Chondrocyte (in vitro differentiated cells): ENCODE measurements around the gene DIP2C. TPM values are rescaled to one million over a fixed set of nuclear protein-coding genes. Genes with fewer than 3 reads are reported as not detected.
"Not testable (repeated sequence)": the region's sequence is repeated elsewhere in the genome, so short reads cannot be mapped to it uniquely, and the experiment has no call there.

ENCODE experiments used
- DNase-seq: peaks from one replicate; pipeline ENCODE4 v3.0.0; 2021; ENCODE audit warnings: mixed read lengths, low spot score
- H3K27ac Mint-ChIP-seq: one replicate; pipeline ENCODE4 v1.8.0; 2021; ENCODE audit warnings: mild to moderate bottlenecking, moderate library complexity, mixed read lengths; ENCODE audit not compliant: unreplicated experiment
- H3K27me3 Mint-ChIP-seq: 2 replicates; pipeline ENCODE4 v1.8.0; 2021; ENCODE audit warnings: low read depth, mixed read lengths
- H3K36me3 Mint-ChIP-seq: 2 replicates; pipeline ENCODE4 v1.8.0; 2021; ENCODE audit warnings: low read depth, mixed read lengths
- H3K4me1 Mint-ChIP-seq: 2 replicates; pipeline ENCODE4 v1.8.0; 2021; ENCODE audit warnings: low read depth, mild to moderate bottlenecking, mixed read lengths
- H3K4me3 Mint-ChIP-seq: one replicate; pipeline ENCODE4 v1.8.0; 2021; ENCODE audit warnings: mild to moderate bottlenecking, moderate library complexity, mixed read lengths; ENCODE audit not compliant: unreplicated experiment
- H3K9me3 Mint-ChIP-seq: 2 replicates; pipeline ENCODE4 v1.8.0; 2021; ENCODE audit warnings: low read depth, mixed read lengths
- total RNA-seq: library from RNA; stranded (reverse); gene quantifications from 3 replicates; pipeline ENCODE4 v1.2.1, GENCODE V29; 2021
- TF ChIP-seq, protein P1 (sequence below): fragments of 200-600 bp; sonication (generic); IDR thresholded peaks from 2 replicates; pipeline ENCODE4 v1.5.0; 2021; ENCODE audit warnings: antibody characterized with exemption, mild to moderate bottlenecking, moderate library complexity

DIP2C gene
- total RNA-seq, 1 donor from 2014 or later = 47.9 TPM

DNA sequence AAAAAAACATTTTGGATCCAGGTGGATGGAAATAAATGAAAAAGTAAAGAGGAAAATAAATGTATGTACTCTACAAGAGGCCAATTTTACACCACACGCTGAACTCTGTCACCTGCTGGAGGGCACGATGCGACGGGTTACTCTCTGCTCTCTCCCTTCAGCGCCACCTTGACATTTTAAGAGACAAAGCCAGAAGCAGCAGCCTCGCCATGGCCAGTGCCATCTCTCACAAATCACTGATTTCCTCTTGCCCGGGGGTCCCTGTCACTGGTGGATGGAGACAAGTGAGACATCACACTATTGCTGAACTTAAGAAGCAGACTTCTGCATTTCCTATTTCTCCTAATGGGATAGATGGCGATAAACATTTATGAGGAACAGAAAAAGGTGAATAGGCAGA, 364.2 kb downstream of the DIP2C start:
- peak overlapping the region; percentile 12 for H3K27ac Mint-ChIP-seq
- TF ChIP-seq, protein P1, sequence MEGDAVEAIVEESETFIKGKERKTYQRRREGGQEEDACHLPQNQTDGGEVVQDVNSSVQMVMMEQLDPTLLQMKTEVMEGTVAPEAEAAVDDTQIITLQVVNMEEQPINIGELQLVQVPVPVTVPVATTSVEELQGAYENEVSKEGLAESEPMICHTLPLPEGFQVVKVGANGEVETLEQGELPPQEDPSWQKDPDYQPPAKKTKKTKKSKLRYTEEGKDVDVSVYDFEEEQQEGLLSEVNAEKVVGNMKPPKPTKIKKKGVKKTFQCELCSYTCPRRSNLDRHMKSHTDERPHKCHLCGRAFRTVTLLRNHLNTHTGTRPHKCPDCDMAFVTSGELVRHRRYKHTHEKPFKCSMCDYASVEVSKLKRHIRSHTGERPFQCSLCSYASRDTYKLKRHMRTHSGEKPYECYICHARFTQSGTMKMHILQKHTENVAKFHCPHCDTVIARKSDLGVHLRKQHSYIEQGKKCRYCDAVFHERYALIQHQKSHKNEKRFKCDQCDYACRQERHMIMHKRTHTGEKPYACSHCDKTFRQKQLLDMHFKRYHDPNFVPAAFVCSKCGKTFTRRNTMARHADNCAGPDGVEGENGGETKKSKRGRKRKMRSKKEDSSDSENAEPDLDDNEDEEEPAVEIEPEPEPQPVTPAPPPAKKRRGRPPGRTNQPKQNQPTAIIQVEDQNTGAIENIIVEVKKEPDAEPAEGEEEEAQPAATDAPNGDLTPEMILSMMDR = no peak
- no peaks in the 10 kb centered on the region for H3K27me3 Mint-ChIP-seq
- peaks cover 35% of the 10 kb centered on the region for H3K4me1 Mint-ChIP-seq
- no peaks in the 10 kb centered on the region for H3K9me3 Mint-ChIP-seq
- H3K36me3 Mint-ChIP-seq = peaks cover 14% of the 10 kb centered on the region
- H3K4me3 Mint-ChIP-seq = no peak overlapping the region
- no peak for DNase-seq

DNA sequence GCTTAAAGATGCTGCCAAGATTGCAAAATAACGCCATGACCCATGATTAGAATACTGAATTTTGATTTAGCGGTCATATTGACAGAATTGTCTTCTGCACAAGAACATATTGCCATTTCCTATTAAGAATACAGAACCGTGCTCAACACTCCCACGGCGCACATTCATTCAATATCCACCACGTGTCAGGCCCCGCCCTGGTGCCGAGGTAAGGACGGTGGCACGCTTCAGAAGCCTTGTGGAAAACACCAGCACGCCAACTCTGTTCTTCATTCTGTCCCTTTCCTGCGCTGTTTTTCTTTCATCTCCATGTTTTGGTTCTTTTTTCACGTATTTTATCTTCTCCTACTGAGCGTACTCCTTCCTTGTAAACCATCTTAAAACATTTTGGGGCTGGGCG, 364.9 kb downstream of the DIP2C start:
- Mint-ChIP-seq H3K9me3 (no peaks in the 10 kb centered on the region), H3K4me3 (no peak overlapping the region), H3K27ac (peak overlapping the region; percentile 91), H3K4me1 (peaks cover 31% of the 10 kb centered on the region), H3K36me3 (peaks cover 16% of the 10 kb centered on the region), H3K27me3 (no peaks in the 10 kb centered on the region)
- TF ChIP-seq, protein P1 = no peak
- DNase-seq = no peak

DNA sequence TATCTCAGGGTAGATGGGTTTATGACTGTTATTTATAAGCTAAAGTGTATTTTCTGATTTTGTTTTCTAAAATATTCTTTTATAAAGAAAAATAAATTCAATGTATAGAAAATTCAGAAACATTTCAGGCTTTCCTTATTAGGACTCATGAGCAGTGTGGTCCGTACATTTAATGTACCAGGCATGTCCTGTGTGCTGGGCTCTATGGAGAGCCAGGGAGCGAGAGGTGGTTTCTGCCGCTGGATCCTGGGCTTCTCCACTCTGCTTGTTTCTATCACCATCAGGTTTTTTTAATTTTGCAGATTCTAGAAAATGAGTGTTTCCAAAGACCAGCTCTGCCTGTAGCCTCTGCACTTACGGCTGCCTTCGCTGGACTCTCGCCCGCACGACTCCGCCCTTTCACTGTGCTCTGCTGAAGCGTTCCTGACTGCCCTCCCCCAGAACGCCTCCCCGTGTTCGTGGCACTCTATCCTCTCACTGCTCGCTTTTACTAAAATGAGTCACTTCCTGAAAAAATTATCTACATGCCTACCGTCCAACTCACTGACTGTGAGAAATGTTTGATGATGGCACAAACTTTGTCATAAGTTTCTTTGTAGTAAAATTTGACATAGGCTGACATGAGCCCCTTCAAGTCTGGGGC, 365.7 kb downstream of the DIP2C start:
- Mint-ChIP-seq H3K27me3 (no peaks in the 10 kb centered on the region), H3K36me3 (peaks cover 16% of the 10 kb centered on the region), H3K4me1 (peaks cover 26% of the 10 kb centered on the region), H3K9me3 (no peaks in the 10 kb centered on the region), H3K4me3 (peak overlapping the region; percentile 48), H3K27ac (peak overlapping the region; percentile 91)
- DNase-seq = no peak
- TF ChIP-seq, protein P1 = peak; percentile 44

DNA sequence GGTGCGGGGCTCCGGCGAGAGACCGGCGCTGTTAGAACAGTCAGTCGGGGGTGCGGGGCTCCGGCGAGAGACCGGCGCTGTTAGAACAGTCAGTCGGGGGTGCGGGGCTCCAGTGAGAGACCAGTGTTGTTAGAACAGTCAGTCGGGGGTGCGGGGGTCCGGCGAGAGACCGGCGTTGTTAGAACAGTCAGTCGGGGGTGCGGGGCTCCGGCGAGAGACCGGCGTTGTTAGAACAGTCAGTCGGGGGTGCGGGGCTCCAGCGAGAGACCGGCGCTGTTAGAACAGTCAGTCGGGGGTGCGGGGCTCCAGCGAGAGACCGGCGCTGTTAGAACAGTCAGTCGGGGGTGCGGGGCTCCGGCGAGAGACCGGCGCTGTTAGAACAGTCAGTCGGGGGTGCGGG, 366.4 kb downstream of the DIP2C start:
- Mint-ChIP-seq H3K4me1 (peaks cover 26% of the 10 kb centered on the region), H3K27ac (peak overlapping the region; percentile 91), H3K36me3 (peaks cover 16% of the 10 kb centered on the region)
- not testable (repeated sequence) for H3K4me3 Mint-ChIP-seq, DNase-seq, H3K27me3 Mint-ChIP-seq, H3K9me3 Mint-ChIP-seq

DNA sequence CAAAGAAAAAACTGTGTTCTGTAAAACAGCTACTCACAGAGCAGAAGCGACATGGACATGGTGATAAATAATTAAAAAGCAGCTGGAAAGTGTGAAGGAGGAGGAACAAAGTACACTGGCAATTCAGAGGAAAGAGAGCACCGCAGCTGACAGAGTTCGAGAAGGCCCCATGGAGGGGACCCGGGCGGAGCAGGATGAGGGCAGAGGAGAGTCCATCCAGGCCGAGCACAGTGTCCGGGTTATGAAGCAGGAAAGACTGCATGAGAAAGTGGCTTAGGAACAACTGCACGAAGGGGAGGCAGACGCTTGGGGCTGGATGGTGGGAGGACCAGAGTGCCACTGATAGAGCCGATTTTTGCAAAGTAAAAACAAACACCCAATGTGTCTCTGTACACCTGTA, 368.7 kb downstream of the DIP2C start:
- H3K27ac Mint-ChIP-seq = no peak overlapping the region
- DNase-seq = no peak
- peaks cover 18% of the 10 kb centered on the region for H3K36me3 Mint-ChIP-seq

More for the DNA sequence above, 368.7 kb downstream of the DIP2C start:
- H3K4me1 Mint-ChIP-seq = peaks cover 47% of the 10 kb centered on the region
- TF ChIP-seq, protein P1 = no peak
- H3K4me3 Mint-ChIP-seq = no peak overlapping the region
- H3K9me3 Mint-ChIP-seq = no peaks in the 10 kb centered on the region
- H3K27me3 Mint-ChIP-seq = no peaks in the 10 kb centered on the region
